Left forelimb (tissue), 1 donor: ENCODE results near the gene C1QTNF4.
"Not testable (repeated sequence)": the region's sequence is repeated elsewhere in the genome, so short reads cannot be mapped to it uniquely, and the experiment has no call there.

ENCODE experiments used
- DNase-seq: peaks from one replicate; pipeline ENCODE4 v3.0.0-alpha.2; 2018; ENCODE audit warnings: low spot score

The C1QTNF4 gene

GRCh38 chr11:47593934-47594855 is at the start of gene C1QTNF4:
Gene C1QTNF4 (minus strand): TSS chr11:47594411. CDS start chr11:47590810, 3,601 bp downstream.
- DNase-seq: no peak

GRCh38 chr11:47642099-47642855 is 48.1 kb upstream of the C1QTNF4 start, which contains the start of gene MTCH2:
Gene MTCH2 (minus strand): TSS chr11:47642559. CDS start chr11:47642465, 94 bp downstream.
- DNase-seq: peak; percentile 98

GRCh38 chr11:47641600-47642098 is 47.4 kb upstream of the C1QTNF4 start:
- DNase-seq: no peak

DNA sequence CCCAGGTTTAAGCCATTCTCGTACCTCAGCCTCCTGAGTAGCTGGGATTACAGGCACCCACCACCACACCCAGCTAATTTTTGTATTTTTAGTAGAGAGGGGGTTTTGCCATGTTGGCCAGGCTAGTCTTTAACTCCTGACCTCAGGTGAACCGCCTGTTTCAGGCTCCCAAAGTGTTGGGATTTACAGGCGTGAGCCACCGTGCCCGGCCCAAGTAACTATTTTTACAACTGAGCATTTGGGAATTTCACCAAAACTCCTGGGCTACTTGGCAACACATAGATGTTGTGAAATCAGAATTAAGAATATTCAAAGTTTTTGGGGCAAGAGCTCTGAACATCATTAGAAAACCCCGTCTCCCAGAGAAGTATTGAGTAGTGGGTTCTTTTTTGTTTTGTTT is 46.3 kb upstream of the C1QTNF4 start:
- not testable (repeated sequence) for DNase-seq

DNA sequence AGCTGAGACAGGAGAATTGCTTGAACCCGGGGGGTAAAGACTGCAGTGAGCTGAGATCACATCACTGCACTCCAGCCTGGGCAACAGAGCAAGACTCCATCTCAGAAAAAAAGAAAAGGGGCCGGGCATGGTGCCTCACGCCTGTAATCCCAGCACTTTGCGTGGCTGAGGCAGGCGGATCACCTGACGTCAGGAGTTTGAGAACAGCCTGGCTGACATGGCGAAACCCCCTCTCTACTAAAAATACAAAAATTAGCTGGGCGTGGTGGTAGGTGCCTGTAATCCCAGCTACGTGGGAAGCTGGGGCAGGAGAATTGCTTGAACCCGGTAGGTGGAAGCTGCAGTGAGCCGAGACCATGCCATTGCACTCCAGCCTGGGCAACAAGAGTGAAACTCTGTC is 42.1 kb upstream of the C1QTNF4 start:
- DNase-seq: not testable (repeated sequence)

DNA sequence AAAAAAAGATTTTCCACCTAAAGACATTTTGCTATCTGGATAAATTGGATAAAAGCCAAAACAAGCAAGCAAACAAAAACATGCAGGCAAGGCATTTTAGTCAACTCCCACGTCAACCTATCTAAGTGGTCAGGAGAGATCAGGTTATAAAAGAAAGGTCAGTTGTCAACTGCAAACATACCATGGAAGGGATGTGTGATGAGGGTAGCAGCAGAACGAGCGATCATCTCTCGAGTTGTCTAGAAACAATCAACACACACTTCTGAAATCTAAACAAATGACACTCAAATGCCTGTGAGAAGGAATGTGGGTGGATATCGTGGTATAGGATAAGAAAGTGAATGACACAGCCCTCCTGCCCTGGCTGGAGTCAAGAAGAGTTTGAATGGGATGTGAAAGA is 37.3 kb upstream of the C1QTNF4 start:
- DNase-seq: no peak

GRCh38 chr11:47628026-47628425 is 33.8 kb upstream of the C1QTNF4 start:
- no peak for DNase-seq

GRCh38 chr11:47626234-47626633 is 32.0 kb upstream of the C1QTNF4 start:
- DNase-seq: no peak

GRCh38 chr11:47620836-47621378 is 26.7 kb upstream of the C1QTNF4 start:
- DNase-seq: no peak

- no peak for DNase-seq
Measured at GRCh38 chr11:47617417-47617809, 23.2 kb upstream of the C1QTNF4 start.

- no peak for DNase-seq
Measured at GRCh38 chr11:47616726-47617416, 22.7 kb upstream of the C1QTNF4 start.

GRCh38 chr11:47615249-47615648 is 21.0 kb upstream of the C1QTNF4 start:
- DNase-seq: no peak

GRCh38 chr11:47611348-47611794 is 17.2 kb upstream of the C1QTNF4 start:
- no peak for DNase-seq

DNA sequence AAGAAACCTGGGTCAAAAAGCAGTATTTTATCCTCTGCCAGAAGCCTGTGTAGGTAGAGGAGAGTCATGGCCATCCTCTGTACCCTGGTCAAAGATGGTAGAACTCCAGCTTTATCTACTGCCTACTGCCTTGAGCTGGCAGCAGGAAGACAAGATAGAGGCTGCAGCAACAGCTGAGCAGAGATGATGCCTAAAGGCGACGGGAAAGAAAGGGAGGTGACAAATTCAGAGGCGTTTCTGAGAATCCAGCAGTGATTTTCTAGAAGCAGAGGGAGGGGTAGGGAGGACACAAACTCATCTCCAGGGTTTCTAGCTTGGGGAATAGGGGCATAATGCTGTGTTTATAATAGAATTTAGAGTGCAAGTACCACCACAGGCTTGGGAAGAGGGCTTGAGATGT is 15.5 kb upstream of the C1QTNF4 start:
- no peak for DNase-seq

DNA sequence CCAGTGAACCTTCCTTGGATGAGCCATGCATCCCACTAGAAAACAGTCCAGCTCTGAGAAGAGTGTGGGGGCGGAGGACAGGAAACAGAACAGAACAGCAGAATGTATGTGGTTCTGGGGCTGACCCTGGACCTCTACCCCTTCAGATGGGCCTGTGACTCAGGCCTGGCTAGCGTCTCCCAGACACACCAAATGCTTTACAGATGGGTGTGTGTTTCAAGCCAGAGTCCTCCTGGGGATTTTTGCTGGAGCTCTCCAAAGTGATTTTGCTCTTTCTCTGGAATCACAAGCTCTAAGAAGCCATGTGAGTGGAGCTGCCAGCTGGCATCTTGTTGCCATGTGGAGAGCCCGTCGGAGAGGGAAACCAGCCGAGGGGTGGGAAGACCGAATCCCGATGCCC is 13.2 kb upstream of the C1QTNF4 start:
- no peak for DNase-seq

GRCh38 chr11:47606731-47607130 is 12.5 kb upstream of the C1QTNF4 start:
- no peak for DNase-seq

DNA sequence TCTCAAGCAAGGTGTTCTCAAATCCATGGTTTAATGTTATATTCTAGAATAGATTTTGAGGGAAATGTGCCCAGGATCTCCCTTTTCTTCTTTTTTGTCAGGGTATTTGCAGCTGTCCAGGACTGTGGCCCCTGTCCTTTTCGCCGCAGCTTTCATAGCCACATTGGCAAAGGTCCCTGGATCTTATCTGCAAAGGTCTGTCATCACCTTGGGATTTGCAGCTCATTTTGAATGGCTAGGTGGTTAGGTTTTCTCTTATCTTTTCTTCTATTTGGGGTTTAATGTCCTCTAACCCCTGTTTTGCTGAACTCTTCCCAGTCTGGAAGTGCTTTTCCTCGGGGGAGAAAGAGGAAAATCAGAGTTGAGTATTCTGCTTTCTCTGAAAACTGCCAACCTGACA is 11.7 kb upstream of the C1QTNF4 start:
- DNase-seq: no peak

DNA sequence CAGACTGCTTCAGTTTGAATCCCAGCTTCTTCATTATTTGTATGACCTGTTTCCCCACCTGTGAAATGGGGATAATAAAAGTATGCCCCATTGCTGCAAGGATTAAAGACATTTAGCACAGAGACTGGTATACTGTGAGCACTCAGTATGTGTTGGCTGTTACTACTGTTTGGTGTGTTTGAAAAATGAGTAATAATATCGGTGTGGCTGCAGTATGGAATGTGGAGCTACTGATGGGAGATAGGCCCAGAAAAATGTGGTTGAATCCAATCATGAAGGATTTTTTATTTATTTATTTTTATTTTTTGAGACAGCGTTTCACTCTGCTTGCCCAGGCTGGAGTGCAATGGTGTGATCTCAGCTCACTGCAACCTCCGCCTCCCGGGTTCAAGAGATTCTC is 9.1 kb upstream of the C1QTNF4 start:
- no peak for DNase-seq

DNA sequence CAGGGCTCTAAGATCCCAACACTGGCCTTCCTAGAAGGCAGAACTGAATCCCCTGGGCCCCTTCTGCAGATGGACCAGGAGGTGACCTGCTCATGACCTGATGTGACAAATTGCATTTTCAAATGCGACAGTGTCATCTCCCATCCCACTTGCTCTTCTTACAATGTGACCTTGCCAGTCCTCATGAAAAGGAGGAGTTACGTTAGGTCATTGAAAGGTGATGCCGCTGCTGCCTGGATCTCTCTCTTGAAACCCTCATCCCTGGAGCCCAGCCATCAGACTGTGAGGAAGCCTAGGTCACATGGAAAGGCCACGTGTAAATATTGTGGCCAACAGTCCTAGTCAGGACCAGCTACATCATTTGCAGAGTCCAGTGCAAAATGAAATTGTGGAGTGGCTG is 5.7 kb upstream of the C1QTNF4 start:
- no peak for DNase-seq

GRCh38 chr11:47595967-47596366 is 1.8 kb upstream of the C1QTNF4 start:
- DNase-seq: no peak

GRCh38 chr11:47595029-47595428 is 818 bp upstream of the C1QTNF4 start:
- DNase-seq: no peak

- DNase-seq: no peak
Measured at GRCh38 chr11:47593492-47593933, 698 bp downstream of the C1QTNF4 start.
